OCI-LY3 (cell line): Measurements from ENCODE around the gene GNS.
A peak's percentile ranks its signal among the peaks of the same experiment; 100 is the strongest.

Experiments used
- H2AFZ ChIP-seq: fragments of 200-600, 300-600 bp; shearing (Covaris generic); 2 replicates; pipeline ENCODE4 v1.6.0; 2014; ENCODE audit warnings: antibody characterized with exemption, low read depth, low read length
- H3K27ac ChIP-seq: fragments of 200-600, 300-600 bp; sonication (generic); 2 replicates; pipeline ENCODE4 v1.5.1; 2014; ENCODE audit warnings: mild to moderate bottlenecking, low read length, moderate library complexity, mixed read lengths
- H3K27me3 ChIP-seq: fragments of 200-600, 300-600 bp; sonication (generic); 2 replicates; pipeline ENCODE4 v1.6.1; 2014; ENCODE audit warnings: low read depth, low read length, mixed read lengths
- H3K36me3 ChIP-seq: fragments of 200-600, 300-600 bp; sonication (generic); replicated peaks from 2 replicates; pipeline ENCODE3; 2014; ENCODE audit warnings: low read depth, low read length, mixed read lengths
- H3K4me1 ChIP-seq: fragments of 300-600, 200-600 bp; sonication (generic); 2 replicates; pipeline ENCODE4 v1.6.1; 2014; ENCODE audit warnings: low read length, mixed read lengths
- H3K4me2 ChIP-seq: fragments of 200-600, 300-600 bp; sonication (generic); 2 replicates; pipeline ENCODE4 v1.6.1; 2014; ENCODE audit warnings: low read length, mixed read lengths
- H3K4me3 ChIP-seq: fragments of 300-600, 200-600 bp; sonication (generic); 2 replicates; pipeline ENCODE4 v1.5.1; 2014; ENCODE audit warnings: antibody characterized with exemption, mild to moderate bottlenecking, low read length, moderate library complexity
- H3K79me2 ChIP-seq: fragments of 300-600, 200-600 bp; shearing (Covaris generic); 2 replicates; pipeline ENCODE4 v1.6.1; 2014; ENCODE audit warnings: mild to moderate bottlenecking, low read length, mixed read lengths
- H3K9ac ChIP-seq: fragments of 300-600, 200-600 bp; shearing (Covaris generic); 2 replicates; pipeline ENCODE4 v1.6.0; 2014; ENCODE audit warnings: mild to moderate bottlenecking, low read length, moderate library complexity
- H3K9me3 ChIP-seq: fragments of 200-600, 300-600 bp; shearing (Covaris generic); 2 replicates; pipeline ENCODE4 v1.6.1; 2014; ENCODE audit warnings: low read length, mixed read lengths; ENCODE audit not compliant: insufficient read depth
- H4K20me1 ChIP-seq: fragments of 200-600, 300-600 bp; sonication (generic); 2 replicates; pipeline ENCODE4 v1.6.1; 2016; ENCODE audit warnings: low read length, mixed read lengths; ENCODE audit not compliant: insufficient read depth
- EZH2phosphoT487 ChIP-seq: fragments of 200-600 bp; shearing (Covaris generic); IDR thresholded peaks from 2 replicates; pipeline ENCODE4 v1.6.1; 2018; ENCODE audit warnings: antibody characterized with exemption, mixed run types, low read depth
- TF ChIP-seq, protein P1 (sequence below): fragments of 200-600, 300-600 bp; sonication (generic); IDR thresholded peaks from 2 replicates; pipeline ENCODE4 v1.5.1; 2014; ENCODE audit warnings: antibody characterized with exemption, low read length, low read depth

The GNS gene

DNA sequence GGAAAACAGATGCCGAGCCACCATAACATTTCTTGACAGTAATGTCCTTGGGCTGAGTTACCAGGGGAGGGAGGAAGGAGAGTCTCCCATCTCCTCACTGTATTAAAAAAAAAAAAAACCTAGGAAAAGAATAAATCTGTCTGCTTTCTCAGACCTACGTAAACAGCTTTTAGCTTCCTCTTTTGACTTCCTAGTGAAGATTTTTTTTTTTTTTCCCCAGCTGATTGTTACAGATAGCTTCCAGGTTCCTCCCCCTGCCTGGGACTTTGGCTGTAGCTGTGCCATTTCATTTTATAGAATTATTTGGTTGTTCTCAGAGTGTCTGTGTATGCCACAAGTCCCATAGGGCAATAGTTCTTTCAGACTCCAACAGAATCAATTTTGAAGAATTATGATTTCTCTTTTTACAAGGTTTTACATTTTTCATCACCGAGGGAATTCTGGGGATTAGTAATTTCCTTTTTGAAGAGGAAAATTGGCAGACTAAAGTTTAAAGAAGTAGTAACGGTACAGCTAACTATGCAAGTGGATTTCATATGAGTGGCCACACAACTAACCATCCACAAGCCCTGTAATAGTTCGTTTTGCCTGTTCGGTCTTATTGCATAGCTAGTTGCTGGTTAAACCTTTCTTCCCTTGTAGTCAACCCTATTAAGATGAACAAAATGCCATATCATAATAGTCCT lies 23.1 kb upstream of the GNS start:
- H3K27ac ChIP-seq: no peak overlapping the region
- peak overlapping the region; percentile 56 for H3K4me2 ChIP-seq
- H3K36me3 ChIP-seq: no peaks in the 10 kb centered on the region
- no peaks in the 10 kb centered on the region for H3K79me2 ChIP-seq
- peak overlapping the region; percentile 26 for H3K4me3 ChIP-seq
- no peaks in the 10 kb centered on the region for H3K27me3 ChIP-seq
- no peaks in the 10 kb centered on the region for H4K20me1 ChIP-seq
- no peak overlapping the region for H3K9ac ChIP-seq
- peaks cover 11% of the 10 kb centered on the region for H3K4me1 ChIP-seq
- H3K9me3 ChIP-seq: no peaks in the 10 kb centered on the region
- TF ChIP-seq EZH2phosphoT487: no peak
- TF ChIP-seq, protein P1, sequence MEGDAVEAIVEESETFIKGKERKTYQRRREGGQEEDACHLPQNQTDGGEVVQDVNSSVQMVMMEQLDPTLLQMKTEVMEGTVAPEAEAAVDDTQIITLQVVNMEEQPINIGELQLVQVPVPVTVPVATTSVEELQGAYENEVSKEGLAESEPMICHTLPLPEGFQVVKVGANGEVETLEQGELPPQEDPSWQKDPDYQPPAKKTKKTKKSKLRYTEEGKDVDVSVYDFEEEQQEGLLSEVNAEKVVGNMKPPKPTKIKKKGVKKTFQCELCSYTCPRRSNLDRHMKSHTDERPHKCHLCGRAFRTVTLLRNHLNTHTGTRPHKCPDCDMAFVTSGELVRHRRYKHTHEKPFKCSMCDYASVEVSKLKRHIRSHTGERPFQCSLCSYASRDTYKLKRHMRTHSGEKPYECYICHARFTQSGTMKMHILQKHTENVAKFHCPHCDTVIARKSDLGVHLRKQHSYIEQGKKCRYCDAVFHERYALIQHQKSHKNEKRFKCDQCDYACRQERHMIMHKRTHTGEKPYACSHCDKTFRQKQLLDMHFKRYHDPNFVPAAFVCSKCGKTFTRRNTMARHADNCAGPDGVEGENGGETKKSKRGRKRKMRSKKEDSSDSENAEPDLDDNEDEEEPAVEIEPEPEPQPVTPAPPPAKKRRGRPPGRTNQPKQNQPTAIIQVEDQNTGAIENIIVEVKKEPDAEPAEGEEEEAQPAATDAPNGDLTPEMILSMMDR: no peak
- peak overlapping the region; percentile 85 for H2AFZ ChIP-seq

DNA sequence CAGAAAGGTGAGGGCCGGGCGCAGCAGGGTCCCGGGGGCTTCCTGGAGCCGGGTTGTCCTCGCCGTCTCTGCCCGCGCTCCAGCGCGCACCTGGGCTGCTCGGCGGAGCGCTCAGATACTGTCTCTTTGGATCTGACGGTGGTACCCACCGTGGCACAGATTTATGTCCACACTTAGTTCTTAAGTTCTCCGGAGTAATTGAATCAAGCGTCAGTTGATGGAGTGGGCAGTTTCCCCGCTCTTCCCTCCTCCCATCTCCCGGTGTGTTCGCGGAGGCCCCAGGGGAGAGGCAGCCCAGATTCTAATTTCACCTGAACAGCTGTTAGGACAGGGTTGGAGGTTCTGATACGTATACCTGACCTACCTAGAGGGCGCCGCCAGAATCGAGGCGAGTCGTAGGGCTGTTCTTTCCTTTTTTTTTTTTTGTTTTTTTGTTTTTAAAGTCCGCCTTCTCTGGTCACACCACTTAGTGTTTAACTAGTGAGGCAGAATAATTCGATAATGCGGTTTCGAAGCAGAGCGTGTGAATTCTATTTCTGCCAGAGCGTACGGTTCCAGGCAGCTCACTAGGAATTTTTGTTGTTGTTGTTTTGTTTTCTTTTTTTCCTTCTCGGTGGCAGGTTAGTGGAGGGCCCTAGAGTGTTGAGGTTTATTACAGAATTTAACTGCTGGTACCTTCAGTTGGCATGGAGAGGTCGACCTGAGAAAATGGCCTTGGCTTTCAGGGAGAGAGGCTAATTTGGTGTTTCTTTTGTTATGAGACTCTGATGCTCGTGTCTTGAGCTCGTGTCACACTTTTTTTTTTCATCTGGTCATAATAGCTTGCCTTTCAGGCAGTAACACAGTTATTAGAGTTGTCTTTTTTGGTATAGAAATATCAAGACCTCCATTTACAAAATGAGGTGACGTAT lies 22.3 kb upstream of the GNS start:
- TF ChIP-seq, protein P1: 0 out of 2 replicates have a peak, but pooled peaks have one; percentile 7
- TF ChIP-seq EZH2phosphoT487: no peak
- Histone ChIP-seq H2AFZ (peak overlapping the region; percentile 85), H3K27ac (no peak overlapping the region), H3K4me1 (peaks cover 11% of the 10 kb centered on the region), H3K4me2 (peak overlapping the region; percentile 56), H3K27me3 (no peaks in the 10 kb centered on the region), H3K9me3 (no peaks in the 10 kb centered on the region), H3K36me3 (no peaks in the 10 kb centered on the region), H3K9ac (no peak overlapping the region), H4K20me1 (no peaks in the 10 kb centered on the region), H3K79me2 (no peaks in the 10 kb centered on the region), H3K4me3 (peak overlapping the region; percentile 26)

DNA sequence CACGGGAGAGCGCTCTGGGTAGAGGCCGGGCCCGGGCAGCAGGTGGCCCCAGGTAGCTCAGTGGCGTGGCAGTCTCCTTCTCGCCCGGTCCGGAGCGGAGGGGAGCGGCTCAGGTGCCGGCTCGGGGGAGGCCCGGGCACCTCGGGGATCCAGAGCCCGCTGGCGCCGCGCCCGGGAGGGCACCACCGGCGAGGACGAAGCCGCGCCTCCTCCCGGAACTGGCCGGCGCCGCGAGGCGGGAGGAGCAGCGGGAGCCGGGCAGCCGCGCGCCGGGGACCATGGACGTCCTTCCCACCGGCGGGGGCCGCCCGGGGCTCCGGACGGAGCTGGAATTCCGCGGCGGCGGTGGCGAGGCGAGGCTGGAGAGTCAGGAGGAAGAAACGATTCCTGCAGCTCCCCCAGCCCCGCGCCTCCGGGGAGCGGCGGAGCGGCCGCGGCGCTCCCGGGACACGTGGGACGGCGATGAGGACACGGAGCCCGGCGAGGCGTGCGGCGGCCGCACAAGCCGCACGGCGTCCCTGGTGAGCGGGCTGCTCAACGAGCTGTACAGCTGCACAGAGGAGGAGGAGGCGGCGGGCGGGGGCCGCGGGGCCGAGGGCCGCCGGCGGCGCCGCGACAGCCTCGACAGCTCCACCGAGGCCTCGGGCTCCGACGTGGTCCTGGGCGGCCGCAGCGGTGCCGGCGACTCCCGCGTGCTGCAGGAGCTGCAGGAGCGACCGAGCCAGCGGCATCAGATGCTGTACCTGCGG lies 21.5 kb upstream of the GNS start:
- H3K9ac ChIP-seq: no peak overlapping the region
- H3K79me2 ChIP-seq: no peaks in the 10 kb centered on the region
- no peak overlapping the region for H2AFZ ChIP-seq
- H3K4me1 ChIP-seq: peaks cover 11% of the 10 kb centered on the region
- H3K27me3 ChIP-seq: no peaks in the 10 kb centered on the region
- no peaks in the 10 kb centered on the region for H4K20me1 ChIP-seq
- no peak overlapping the region for H3K4me3 ChIP-seq
- H3K27ac ChIP-seq: no peak overlapping the region
- no peak overlapping the region for H3K4me2 ChIP-seq
- no peaks in the 10 kb centered on the region for H3K36me3 ChIP-seq
- TF ChIP-seq EZH2phosphoT487: no peak
- TF ChIP-seq, protein P1: no peak
- no peaks in the 10 kb centered on the region for H3K9me3 ChIP-seq
